Measurements from ENCODE around the gene GUCY2D.

DNA sequence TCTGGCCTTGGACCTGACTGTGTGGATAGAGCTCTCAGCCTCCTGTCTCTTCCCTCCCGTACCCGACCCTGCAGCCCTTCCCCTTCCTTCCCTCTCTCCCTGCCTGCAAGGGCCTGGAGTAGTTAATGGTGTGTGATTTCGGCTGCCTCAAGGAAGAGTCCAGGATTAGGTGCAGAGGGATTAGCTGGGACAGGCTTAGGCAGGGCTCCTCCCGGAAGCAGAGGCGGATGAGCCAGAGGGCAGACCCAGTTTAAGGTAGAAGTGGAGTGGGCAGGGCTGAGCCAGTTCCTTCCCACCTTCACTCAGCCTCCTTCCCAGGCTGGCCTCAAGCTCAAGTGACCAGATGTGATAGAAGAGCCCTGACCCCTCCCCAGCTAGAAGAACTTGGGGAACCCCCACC lies 16.8 kb downstream of the GUCY2D start:
- TF ChIP-seq HDGF (IDR thresholded peaks at IDR 0.05; ENCODE audit: borderline replicate concordance): no peak
- no peak for TF ChIP-seq BHLHE40 (IDR thresholded peaks at IDR 0.05; ENCODE audit: borderline replicate concordance)
